Calu3 (cell line): ENCODE measurements around the gene CHORDC1. TPM values are rescaled to one million over a fixed set of nuclear protein-coding genes. Genes with fewer than 3 reads are reported as not detected.

ENCODE experiments used
- BruUV-seq: library from RNA; stranded (reverse); fragments of 400-500 nt; replicated peaks from 2 replicates; lab custom pipeline; 2021; lab: Mats Ljungman, UMichigan
- CTCF ChIA-PET: fragments of 300-600 bp; sonication (Branson Sonifier 250); formaldehyde crosslinking; loops from one replicate; lab custom pipeline; 2022; ENCODE audit warnings: antibody characterized with exemption; lab: Charles Lee
- DNase-seq: peaks from one replicate; pipeline ENCODE4 v3.0.0; 2022
- H3K27ac Mint-ChIP-seq: one replicate; pipeline ENCODE4 v1.8.0; 2022; ENCODE audit warnings: mixed read lengths; ENCODE audit not compliant: unreplicated experiment
- H3K27me3 Mint-ChIP-seq: one replicate; pipeline ENCODE4 v1.8.0; 2022; ENCODE audit warnings: mixed read lengths; ENCODE audit not compliant: unreplicated experiment
- H3K36me3 Mint-ChIP-seq: one replicate; pipeline ENCODE4 v1.8.0; 2022; ENCODE audit warnings: mild to moderate bottlenecking, moderate library complexity, mixed read lengths; ENCODE audit not compliant: insufficient read depth, unreplicated experiment
- H3K4me1 Mint-ChIP-seq: one replicate; pipeline ENCODE4 v1.8.0; 2022; ENCODE audit warnings: mild to moderate bottlenecking, low read depth, mixed read lengths; ENCODE audit not compliant: unreplicated experiment
- H3K4me3 Mint-ChIP-seq: one replicate; pipeline ENCODE4 v1.8.0; 2022; ENCODE audit warnings: mild to moderate bottlenecking, low read depth, moderate library complexity, mixed read lengths; ENCODE audit not compliant: unreplicated experiment
- H3K9me3 Mint-ChIP-seq: one replicate; pipeline ENCODE4 v1.8.0; 2022; ENCODE audit warnings: low read depth, mixed read lengths; ENCODE audit not compliant: unreplicated experiment
- intact Hi-C: fragments of 100-400 bp; cut with micrococcal nuclease; formaldehyde crosslinking; loops from one replicate; pipeline ENCODE4 v1.10.0; 2022; ENCODE audit not compliant: unreplicated experiment
- total RNA-seq: library from RNA; stranded (reverse); gene quantifications from 2 replicates; pipeline ENCODE4 v1.2.3, GENCODE V29; 2022
- TF ChIP-seq, protein P1 (sequence below): fragments of 200-600 bp; IDR thresholded peaks from one replicate; pipeline ENCODE4 v1.8.0; 2022; ENCODE audit warnings: antibody characterized with exemption; ENCODE audit not compliant: unreplicated experiment

Gene CHORDC1
- total RNA-seq, 1 experiment from 2014 or later, result 78.9 TPM

DNA sequence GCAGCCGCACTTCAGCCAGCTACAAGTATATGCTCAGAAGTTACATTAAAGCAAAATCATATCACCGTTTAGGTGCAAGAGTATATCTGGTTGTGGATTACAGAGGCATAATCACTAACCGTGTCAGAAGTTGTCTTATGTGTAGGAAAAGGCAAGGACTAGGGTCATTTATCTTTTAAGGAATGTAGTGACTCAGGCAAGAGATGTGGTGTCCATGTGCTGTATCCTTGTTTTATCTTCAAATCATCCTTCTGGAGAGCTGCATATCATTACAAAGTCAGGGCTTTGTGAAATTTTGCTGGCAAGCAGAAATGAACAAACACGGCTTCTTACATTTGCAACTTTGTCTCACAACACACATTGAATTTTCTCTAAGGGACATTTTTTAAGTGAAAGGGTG is 12.7 kb upstream of the CHORDC1 start:
- H3K9me3 Mint-ChIP-seq, result no peaks in the 10 kb centered on the region
- no peaks in the 10 kb centered on the region for H3K4me1 Mint-ChIP-seq
- intact Hi-C loops, result no loop called here
- no peaks in the 10 kb centered on the region for H3K36me3 Mint-ChIP-seq
- no peak for DNase-seq
- H3K27ac Mint-ChIP-seq, result no peak overlapping the region
- no peaks in the 10 kb centered on the region for H3K27me3 Mint-ChIP-seq
- no TSS peak for BruUV-seq
- H3K4me3 Mint-ChIP-seq, result no peak overlapping the region
- TF ChIP-seq, protein P1, sequence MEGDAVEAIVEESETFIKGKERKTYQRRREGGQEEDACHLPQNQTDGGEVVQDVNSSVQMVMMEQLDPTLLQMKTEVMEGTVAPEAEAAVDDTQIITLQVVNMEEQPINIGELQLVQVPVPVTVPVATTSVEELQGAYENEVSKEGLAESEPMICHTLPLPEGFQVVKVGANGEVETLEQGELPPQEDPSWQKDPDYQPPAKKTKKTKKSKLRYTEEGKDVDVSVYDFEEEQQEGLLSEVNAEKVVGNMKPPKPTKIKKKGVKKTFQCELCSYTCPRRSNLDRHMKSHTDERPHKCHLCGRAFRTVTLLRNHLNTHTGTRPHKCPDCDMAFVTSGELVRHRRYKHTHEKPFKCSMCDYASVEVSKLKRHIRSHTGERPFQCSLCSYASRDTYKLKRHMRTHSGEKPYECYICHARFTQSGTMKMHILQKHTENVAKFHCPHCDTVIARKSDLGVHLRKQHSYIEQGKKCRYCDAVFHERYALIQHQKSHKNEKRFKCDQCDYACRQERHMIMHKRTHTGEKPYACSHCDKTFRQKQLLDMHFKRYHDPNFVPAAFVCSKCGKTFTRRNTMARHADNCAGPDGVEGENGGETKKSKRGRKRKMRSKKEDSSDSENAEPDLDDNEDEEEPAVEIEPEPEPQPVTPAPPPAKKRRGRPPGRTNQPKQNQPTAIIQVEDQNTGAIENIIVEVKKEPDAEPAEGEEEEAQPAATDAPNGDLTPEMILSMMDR, result no peak
- CTCF ChIA-PET, result no interaction called here

DNA sequence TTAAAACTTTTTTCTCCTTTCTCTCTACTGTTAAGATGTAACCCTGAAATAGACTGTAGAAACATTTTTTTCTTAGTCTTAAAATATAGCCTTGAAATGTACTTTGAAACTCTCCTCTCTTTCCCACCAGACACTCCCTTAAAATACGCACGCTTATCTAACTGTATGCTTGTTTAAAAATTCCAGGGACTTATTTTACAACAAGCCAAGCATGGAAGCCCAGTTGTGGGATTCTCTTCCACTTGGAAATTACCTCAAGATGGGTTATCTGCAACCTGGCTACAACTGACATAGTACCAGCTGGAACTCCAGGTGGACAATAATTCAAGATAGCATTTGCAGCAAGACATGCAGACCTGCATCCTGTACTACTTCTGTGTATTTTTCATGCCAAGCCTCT is 12.1 kb upstream of the CHORDC1 start:
- TF ChIP-seq, protein P1, result no peak
- no peak overlapping the region for H3K4me3 Mint-ChIP-seq
- BruUV-seq, result no TSS peak
- H3K36me3 Mint-ChIP-seq, result no peaks in the 10 kb centered on the region
- H3K9me3 Mint-ChIP-seq, result no peaks in the 10 kb centered on the region
- DNase-seq, result no peak
- no peaks in the 10 kb centered on the region for H3K4me1 Mint-ChIP-seq
- intact Hi-C loops, result no loop called here
- H3K27me3 Mint-ChIP-seq, result no peaks in the 10 kb centered on the region
- CTCF ChIA-PET, result no interaction called here
- H3K27ac Mint-ChIP-seq, result no peak overlapping the region

DNA sequence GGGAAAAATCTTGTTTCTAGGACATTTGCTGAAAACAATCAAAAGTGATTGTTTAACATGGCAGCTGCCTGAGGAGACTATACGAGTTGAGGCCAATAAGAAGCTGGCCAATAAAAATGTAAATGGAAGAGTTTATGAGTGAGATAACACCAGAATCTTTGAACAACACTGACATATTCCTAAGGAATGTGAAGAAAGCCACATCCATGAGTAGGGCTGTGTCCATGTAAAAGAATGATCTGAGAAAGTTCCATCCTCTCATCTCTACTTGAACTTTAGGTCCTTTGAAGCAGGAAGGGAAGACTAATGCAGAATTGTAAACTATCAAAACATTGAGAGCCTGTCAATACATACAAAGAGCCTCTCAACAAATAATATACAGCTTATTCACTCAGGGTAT is 6.9 kb upstream of the CHORDC1 start:
- no peaks in the 10 kb centered on the region for H3K27me3 Mint-ChIP-seq
- no peak overlapping the region for H3K4me3 Mint-ChIP-seq
- H3K4me1 Mint-ChIP-seq, result no peaks in the 10 kb centered on the region
- intact Hi-C loops, result no loop called here
- H3K9me3 Mint-ChIP-seq, result no peaks in the 10 kb centered on the region
- no peak for DNase-seq
- H3K27ac Mint-ChIP-seq, result no peak overlapping the region
- no TSS peak for BruUV-seq
- CTCF ChIA-PET, result no interaction called here
- TF ChIP-seq, protein P1, result no peak
- no peaks in the 10 kb centered on the region for H3K36me3 Mint-ChIP-seq

DNA sequence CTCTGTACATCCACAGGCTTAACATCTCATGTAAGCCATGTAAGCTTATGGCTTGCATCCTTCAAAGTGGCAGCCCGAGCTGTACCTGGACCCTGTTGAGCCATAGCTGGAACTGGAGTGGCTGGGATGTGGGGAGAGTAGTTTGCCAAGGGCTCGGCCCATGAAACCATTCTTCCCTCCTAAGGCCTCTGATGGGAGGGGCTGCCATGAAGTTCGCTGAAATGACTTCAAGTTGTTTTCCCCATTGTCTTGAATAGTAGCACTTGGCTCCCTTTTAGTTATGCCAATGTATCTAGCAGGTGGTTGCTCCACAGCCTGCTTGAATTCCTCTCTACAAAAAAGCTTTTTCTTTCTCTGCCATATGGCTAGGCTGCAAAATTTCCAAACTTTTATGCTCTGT is 5.2 kb upstream of the CHORDC1 start:
- no peaks in the 10 kb centered on the region for H3K9me3 Mint-ChIP-seq
- intact Hi-C loops, result no loop called here
- TF ChIP-seq, protein P1, result no peak
- no peak overlapping the region for H3K27ac Mint-ChIP-seq
- H3K4me3 Mint-ChIP-seq, result no peak overlapping the region
- no peaks in the 10 kb centered on the region for H3K27me3 Mint-ChIP-seq
- H3K4me1 Mint-ChIP-seq, result no peaks in the 10 kb centered on the region
- BruUV-seq, result no TSS peak
- DNase-seq, result no peak
- peaks cover 12% of the 10 kb centered on the region for H3K36me3 Mint-ChIP-seq
- CTCF ChIA-PET, result no interaction called here
